Measurements from ENCODE around the gene DLD. TPM values are rescaled to one million over a fixed set of nuclear protein-coding genes. Genes with fewer than 3 reads are reported as not detected.

Gene DLD
- total and polyA plus RNA-seq, 2 of the 13 experiments (the other 11 are each of a cell fraction or from before 2014, with no cell fraction given) = 56.8 to 95.2 TPM

DNA sequence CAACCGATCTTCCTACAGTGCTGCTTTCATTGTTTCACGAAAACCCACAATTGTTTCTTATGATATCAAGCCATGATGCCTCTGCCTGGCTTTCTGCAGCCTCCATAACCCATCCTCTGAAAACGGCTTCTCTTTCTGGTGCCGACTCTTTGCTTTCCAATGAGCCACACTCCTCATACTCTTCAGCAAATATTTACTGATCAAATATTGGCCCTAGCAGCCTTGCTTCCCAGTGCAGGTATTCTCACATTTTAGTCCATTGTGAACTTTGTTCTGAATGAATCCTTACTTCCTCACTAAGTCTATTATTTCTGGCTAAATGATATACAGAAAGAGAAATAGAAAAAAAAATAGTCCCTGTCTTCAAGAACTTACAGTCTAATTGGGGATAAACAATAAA lies 76.4 kb downstream of the DLD start (continued):
- TF ChIP-seq ZNF543 (CRISPR knock-in tag; IDR thresholded peaks at IDR 0.05) (no peak), TARDBP (CRISPR knock-in tag; IDR thresholded peaks at IDR 0.05) (peak; percentile 57), ARNTL (CRISPR knock-in tag; IDR thresholded peaks at IDR 0.05) (no peak), PAF1 (CRISPR knock-in tag; IDR thresholded peaks at IDR 0.05) (no peak), SRSF9 (IDR thresholded peaks at IDR 0.05; ENCODE audit: borderline replicate concordance, insufficient read depth, low read depth, low read length, poor library complexity, severe bottlenecking) (no peak), ZBTB2 (CRISPR knock-in tag; IDR thresholded peaks at IDR 0.05; ENCODE audit: low read depth) (no peak), NR3C1 (CRISPR knock-in tag; IDR thresholded peaks at IDR 0.05) (no peak), MLX (CRISPR knock-in tag; IDR thresholded peaks at IDR 0.05) (0 out of 2 replicates have a peak, but pooled peaks have one; percentile 47), ZKSCAN5 (CRISPR knock-in tag; IDR thresholded peaks at IDR 0.05) (no peak), ZNF558 (CRISPR knock-in tag; IDR thresholded peaks at IDR 0.05; ENCODE audit: borderline replicate concordance) (no peak), PRMT3 (CRISPR knock-in tag; IDR thresholded peaks at IDR 0.05; ENCODE audit: borderline replicate concordance, low read depth) (no peak), ATF6 (CRISPR knock-in tag; conservative IDR thresholded peaks at IDR 0.05) (no peak), SIX4 (CRISPR knock-in tag; IDR thresholded peaks at IDR 0.05) (0 out of 2 replicates have a peak, but pooled peaks have one; percentile 18), ZNF138 (CRISPR knock-in tag; IDR thresholded peaks at IDR 0.05; ENCODE audit: low read depth) (no peak), HMGA1 (CRISPR knock-in tag; conservative IDR thresholded peaks at IDR 0.05) (no peak), MTA3 (CRISPR knock-in tag; IDR thresholded peaks at IDR 0.05) (no peak), KLF15 (CRISPR knock-in tag; IDR thresholded peaks at IDR 0.05; ENCODE audit: borderline replicate concordance) (no peak), DRAP1 (CRISPR knock-in tag; IDR thresholded peaks at IDR 0.05) (no peak)

Measured in HepG2 (cell line).